Activated naive CD4-positive, alpha-beta T cell treated with anti-CD3 and anti-CD28 coated beads, Interleukin-2, amount 50 U/mL, for 16 hours (primary cell): ENCODE measurements around the gene ZNF3.
"Not testable (repeated sequence)": the region's sequence is repeated elsewhere in the genome, so short reads cannot be mapped to it uniquely, and the experiment has no call there.

Experiments
- DNase-seq: peaks from one replicate; pipeline ENCODE4 v3.0.0-alpha.2; 2020

ZNF3 gene

DNA sequence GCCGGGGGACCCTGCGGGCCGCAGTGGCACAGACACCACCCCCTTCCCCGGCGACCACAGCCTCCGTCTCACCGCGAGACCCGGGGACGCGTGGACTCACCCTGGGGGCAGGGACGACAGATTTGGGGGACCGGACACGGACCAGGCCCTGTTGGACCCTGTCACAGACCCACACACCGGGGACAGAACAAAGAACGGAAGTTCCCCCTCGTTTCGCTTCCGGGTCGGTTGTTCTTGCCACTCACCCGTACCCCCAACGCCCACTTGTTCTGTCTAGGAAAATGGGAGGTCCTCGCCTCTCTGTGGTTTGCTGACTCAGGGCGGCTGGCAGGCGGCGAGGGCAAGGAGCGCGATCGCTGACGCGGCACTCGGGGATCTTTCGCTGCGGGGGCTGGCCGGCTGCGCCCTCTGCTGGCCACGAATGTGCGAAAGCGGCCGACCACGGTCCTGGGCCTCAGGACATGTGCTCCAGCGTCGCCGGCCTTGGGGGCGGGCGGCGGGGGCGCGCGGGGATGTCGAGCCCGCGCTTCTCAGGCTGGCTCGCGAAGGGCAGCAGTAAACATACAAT lies at the start of gene ZNF3:
Gene ZNF3 (minus strand): TSS at position 189 of the 568 bp plus-strand sequence. CDS start 4,366 bp downstream, outside the sequence.
- DNase-seq, result peak; percentile 97

DNA sequence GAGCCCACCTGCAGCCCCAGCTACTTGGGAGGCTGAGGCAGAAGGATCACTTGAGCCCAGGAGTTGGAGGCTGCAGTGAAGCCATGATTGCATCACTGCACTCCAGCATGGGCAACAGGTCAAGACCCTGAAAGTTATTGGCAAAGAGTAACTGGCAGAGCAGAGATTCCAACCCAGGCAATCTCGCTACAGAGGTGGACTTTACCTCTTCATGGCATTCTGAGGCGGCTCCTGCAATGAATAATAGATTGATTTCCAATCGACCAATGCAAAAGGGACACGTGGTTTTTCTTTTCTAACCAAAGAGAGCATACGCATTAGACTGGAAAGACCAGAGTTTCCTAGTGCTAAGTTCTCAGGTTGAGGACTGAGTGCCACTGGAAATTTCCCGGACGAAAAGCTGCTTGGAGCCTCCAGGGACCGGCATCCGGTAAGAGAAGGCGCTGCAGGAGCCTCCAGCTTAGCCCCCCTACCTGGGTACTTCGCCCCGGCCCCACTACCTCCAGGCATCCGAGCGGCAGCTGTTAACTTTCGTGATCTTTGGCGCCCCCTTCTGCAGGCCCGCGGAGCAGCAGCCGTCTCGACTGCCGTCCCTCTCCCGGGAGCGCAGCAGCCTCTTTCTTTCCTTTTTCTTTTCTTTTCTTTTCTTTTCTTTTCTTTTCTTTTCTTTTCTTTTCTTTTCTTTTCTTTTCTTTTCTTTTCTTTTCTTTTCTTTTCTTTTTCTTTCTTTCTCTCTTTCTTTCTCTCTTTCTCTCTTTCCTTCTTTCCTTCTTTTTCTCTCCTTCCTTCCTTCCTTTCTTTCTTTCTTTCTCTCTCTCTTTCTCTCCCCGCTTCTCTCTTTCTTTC lies 49.3 kb upstream of the ZNF3 start:
- peak; percentile 85 for DNase-seq

DNA sequence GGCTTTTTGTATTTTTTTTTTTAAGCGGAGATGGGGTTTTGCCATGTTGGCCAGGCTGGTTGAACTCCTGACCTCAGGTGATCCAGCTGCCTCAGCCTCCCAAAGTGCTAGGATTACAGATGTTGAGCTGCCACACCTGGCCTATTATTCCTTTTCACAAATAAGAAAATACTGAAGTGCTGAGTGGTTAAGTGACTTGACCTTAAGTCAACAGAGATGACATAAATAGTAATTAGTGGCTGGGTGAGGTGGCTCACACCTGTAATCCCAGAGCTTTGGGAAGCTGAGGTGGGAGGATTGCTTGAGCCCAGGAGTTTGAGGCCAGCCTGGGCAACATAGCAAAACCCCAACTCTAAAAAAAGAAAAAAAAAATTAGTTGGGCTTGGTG lies 48.7 kb upstream of the ZNF3 start:
- DNase-seq, result not testable (repeated sequence)

DNA sequence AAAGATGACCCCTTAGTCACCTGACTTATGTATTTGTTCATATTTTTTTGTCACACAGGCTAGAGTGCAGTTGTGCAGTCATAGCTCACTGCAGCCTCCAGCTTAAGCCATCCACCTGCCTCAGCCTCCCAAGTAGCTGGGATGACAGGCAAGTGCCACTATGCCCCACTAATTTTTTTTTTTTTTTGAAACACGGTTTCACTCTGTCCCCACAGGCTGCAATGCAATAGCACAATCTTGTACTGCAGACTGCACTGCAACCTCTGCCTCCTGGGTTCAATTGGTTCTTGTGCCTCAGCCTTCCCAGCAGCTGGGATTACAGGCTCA lies 47.1 kb upstream of the ZNF3 start:
- DNase-seq, result no peak

DNA sequence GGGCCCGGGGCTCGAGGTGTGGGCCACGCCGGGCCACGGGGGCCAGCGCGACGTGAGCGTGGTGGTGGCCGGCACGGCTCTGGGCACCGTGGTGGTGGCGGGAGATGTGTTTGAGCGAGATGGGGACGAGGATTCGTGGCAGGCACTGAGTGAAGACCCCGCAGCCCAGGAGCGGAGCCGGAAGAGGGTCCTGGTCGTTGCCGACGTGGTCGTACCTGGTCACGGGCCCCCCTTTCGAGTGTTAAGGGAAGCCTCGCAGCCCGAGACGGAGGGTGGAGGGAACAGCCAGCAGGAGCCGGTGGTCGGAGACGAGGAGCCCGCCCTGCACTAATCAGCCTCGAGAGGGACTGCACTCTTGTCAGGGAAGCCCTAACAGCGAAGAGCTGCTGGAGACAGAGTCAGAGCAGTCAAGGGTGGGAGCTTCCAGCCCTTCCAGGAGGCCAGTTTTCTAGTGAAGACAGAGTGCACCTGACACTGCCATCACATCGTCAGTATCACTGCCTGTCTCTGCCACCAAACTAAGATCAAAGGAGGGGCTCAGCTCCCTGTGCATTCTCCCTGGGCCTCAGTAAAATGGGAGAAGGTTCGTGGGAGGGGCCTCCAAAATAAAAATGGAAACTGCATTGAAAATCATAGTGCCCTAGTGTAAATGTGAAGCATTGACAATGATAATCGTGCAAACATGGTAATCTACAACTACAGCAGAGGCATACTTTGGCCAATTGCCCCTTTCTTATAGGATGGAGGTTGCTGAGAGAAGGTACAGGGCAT lies 46.5 kb upstream of the ZNF3 start:
- DNase-seq, result peak; percentile 26

DNA sequence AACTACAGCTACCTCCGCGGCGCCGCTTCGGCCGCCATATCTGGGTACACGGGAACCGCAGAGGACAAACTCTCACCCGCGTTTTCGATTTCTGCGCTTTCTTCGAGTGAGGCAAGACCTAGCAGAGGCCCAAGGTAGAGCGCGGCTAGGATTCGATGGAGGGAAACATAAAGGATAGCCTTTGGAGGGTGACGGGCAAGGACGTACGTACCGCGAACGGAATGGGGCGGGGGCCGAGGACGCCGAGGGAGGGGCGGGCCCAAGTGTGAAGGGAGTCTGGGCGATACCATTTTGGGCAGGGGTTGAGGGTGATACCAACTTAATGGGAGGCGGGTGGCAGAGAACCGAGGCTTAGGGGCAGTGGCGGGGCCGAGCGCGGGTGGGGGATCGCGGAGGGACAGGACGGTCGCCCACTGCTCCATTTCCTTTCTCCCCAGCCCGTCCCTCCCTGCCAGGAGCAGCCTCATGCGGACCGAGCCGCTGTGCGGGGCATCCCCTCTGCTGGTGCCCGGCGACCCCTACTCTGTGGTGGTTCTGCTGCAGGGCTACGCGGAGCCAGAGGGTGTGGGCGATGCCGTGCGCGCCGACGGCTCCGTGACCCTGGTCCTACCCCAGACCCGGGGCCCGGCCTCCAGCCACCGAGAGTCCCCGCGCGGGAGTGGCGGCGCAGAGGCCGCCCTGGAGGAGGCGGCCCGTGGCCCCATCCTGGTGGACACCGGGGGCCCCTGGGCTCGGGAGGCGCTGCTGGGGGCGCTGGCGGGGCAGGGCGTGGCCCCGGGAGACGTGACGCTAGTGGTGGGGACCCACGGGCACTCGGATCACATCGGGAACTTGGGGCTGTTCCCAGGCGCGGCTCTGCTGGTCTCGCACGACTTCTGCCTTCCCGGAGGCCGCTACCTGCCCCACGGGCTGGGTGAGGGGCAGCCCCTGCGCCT lies 45.7 kb upstream of the ZNF3 start, which contains the start of gene MBLAC1:
Gene MBLAC1 (plus strand): TSS at position 37 of the 935 bp plus-strand sequence. CDS start 429 bp downstream, at position 466.
- DNase-seq, result peak; percentile 89

DNA sequence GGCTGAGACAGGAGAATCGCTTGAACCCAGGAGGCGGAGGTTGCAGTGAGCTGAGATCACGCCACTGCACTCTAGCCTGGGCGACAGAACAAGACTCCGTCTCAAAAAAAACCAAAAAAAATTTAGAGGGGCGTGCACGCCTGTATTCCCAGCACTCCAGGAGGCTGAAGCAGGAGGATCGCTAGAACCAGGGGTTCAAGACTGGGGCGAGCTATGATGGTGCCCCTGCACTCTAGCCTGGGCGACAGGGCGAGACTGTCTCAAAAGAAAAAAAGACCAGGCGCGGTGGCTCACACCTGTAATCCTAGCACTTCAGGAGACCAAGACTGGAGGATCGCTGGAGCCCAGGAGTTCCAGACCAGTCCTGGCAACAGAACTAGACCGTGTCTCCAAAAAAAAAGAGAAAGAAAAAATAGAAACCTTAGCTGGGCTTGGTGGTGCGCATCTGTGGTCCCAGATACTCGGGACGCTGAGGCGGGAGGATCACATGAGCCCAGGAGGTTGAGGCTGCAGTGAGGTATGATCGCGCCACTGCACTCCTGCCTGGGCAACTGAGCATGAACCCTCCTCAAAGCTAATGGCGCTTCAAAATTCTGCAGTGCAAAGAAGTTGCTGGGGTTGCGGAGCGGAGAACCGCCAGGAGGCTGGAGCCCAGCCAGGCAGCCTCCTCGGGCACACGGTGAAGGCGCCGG lies 44.9 kb upstream of the ZNF3 start:
- DNase-seq, result no peak

DNA sequence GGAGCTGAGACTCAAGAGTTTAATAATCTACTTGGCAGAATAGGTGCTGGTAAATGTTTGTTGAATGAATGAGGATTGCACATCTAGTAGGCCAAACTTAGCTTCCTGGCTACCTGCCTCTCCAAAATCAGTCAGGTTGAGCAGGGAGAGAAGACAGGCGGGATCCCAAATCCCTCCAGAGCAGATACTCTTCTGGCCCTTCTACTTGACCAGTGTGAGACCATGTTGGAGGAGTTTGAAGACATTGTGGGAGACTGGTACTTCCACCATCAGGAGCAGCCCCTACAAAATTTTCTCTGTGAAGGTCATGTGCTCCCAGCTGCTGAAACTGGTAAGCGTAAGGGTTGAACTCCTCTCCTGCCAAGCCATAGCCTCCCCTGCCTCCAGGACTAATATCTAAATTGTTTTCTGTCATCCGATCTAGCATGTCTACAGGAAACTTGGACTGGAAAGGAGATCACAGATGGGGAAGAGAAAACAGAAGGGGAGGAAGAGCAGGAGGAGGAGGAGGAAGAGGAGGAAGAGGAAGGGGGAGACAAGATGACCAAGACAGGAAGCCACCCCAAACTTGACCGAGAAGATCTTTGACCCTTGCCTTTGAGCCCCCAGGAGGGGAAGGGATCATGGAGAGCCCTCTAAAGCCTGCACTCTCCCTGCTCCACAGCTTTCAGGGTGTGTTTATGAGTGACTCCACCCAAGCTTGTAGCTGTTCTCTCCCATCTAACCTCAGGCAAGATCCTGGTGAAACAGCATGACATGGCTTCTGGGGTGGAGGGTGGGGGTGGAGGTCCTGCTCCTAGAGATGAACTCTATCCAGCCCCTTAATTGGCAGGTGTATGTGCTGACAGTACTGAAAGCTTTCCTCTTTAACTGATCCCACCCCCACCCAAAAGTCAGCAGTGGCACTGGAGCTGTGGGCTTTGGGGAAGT lies 43.0 kb upstream of the ZNF3 start:
- DNase-seq, result no peak

DNA sequence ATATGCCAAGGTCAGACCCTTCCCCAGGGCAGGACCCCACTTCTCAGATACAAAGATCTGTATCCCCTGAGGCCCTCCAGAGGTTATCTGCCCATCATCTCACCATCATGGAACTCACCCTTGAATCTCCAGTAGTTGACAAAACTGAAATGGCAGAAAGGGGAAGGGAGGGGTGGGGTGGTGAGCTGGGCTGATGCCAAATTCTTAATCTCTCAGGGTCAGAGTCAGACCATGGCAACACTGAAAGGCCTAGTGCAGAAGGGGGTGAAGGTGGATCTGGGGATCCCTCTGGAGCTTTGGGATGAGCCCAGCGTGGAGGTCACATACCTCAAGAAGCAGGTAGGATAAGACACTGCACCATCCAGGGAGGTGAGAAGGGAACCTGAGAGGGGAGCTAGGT lies 41.0 kb upstream of the ZNF3 start:
- no peak for DNase-seq

DNA sequence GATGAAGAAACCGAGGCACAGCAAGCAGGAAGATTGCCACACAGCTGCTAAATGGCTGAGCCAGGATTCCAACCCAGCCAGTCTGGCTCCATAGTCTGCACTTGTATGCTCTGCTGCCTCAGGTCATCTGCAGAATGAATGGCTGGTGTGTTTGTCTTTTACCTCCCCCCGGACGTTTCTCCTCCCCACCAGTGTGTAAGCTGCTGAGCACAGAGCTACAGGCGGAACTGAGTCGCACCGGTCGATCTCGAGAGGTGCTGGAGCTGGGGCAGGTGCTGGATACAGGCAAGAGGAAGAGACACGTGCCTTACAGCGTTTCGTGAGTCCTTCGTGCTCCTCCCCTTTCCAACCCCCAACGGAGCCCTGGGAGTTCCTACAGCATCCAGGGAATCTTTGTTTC lies 40.5 kb upstream of the ZNF3 start:
- DNase-seq, result no peak

DNA sequence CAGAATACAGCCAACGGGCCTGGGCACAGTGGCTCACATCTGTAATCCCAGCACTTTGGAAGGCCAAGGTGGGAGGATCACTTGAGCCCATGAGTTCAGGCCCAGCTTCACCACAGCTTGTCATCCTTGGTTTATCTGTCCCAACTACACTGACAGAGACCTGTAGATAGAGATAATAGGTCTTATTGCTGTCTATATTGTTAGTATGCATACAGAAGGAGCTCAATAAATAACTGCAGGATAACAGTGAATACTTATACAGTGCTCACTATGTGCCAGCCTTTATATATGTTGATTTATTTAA lies 39.2 kb upstream of the ZNF3 start:
- no peak for DNase-seq

DNA sequence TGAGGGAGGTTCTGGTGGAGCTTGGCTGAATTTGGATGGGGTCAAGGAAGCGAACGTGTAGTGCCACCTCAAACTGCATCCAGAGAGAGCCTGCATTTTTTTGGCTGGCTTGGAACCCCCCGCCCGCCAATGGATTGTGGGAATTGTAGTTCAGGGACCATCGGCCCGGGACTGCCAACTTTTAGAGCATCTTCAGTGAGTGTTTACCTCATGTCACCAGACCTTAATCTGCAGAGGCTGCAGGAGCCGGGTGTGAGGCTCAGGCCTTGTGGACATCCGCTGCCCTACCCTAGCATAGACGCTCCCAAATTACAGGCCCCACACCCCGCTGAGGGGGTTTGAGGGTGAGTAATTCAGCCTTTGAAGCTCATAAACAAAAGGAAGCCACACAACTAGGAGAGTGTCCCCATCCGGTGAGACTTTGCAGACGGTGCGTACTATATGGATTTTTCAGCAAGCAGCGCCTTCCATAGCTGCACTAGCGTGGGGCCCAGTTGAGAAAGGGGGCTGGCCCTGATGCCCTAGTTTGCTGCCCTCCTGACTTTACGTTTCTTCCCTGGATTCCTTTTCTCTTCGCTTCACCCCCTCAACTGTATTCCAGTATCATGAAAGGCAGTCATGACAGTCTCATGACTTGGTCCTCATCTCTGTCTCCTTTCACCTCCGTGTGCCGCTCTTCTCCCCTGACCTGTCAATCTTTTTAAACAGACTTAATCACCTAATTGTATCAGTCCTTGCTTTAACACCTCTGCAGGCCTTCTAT lies 38.6 kb upstream of the ZNF3 start:
- peak; percentile 73 for DNase-seq

DNA sequence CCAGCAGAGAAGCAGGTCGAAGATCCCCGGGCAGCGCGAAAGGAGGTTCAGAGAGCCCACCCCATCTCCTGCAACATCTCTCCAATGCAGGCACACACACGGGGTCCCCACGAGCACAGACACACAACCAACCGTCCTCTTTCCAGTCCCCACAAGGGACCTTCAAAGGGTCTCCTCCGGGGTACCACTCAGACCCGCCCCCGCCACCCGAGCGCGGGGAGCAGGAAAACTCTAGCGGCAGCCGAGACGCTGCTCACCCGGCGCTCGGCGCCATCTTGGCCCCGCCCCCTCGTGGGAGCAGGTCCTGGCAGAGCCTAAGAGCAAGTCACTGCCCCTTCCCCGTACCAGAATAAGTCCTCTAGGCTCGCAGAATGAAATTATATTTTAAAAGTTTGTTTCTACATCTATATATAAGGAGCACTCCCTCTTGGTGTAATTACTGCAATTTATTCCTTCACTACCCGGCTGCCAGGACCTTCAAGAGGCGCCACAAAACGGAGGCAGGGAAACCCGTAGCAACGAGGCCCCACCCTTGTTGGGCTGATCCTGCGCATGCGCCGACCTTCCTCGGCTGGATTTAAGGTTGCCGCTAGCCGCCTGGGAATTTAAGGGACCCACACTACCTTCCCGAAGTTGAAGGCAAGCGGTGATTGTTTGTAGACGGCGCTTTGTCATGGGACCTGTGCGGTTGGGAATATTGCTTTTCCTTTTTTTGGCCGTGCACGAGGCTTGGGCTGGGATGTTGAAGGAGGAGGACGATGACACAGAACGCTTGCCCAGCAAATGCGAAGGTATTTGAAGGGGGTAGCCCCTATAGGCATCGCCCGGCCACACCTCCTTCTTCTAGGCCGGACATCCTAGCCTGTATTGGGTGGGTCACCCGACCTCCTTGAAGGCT lies 37.8 kb upstream of the ZNF3 start, which contains the start of the genes CNPY4 and TAF6:
Gene CNPY4 (plus strand): TSS at position 563 of the 898 bp plus-strand sequence. CDS start 111 bp downstream, at position 674.
Gene TAF6 (minus strand): TSS at position 287 of the 898 bp plus-strand sequence. CDS start 5,149 bp downstream, outside the sequence.
- DNase-seq, result peak; percentile 94

DNA sequence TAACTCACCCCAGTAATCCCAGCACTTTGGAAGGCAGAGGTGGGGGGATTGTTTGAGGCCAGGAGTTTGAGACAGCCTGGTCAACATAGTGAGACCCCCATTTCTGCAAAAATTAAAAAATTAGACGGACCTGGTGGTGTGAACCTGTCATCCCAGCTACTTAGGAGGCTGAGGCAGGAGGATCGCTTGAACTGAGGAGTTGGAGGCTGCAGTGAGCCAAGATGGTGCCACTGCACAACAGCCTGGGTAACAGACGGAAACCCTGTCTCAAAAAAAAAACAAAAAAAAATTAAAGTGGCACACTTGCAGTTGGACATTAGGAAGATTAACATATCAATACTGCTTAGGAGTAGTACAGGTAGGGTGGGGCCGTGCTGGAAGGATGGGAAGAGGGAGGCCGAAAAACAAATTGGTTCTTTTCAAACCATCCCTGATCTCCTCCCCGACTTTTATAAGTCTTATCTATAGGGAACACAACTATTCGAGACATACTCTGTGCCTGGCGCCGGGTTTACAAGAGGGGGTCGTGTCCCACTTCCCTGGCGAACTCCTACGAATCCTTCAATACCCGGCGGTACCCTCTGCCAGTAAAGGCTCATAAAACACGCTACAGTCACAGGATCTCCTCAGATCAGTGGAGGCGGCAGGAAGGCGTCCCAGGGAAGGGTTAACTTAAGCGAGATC lies 37.0 kb upstream of the ZNF3 start:
- DNase-seq, result no peak

DNA sequence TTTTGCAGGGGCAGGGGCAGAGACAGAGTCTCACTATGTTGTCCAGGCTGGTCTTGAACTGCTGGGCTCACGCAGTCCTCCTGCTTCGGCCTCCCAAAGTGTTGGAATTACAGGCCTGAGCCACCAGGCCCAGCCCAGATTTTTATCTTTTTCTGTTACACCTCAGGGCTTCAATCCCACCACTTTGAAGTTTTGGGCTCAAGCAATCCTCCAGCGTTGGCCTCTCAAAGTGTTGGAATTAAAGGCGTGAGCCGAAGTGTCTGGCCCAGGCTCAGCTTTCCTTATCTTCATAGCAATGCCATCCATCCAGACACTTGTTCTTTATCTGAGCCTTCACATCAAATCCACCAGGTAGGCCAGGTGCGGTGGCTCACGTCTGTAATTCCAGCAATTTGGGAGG lies 33.5 kb upstream of the ZNF3 start:
- DNase-seq, result no peak

DNA sequence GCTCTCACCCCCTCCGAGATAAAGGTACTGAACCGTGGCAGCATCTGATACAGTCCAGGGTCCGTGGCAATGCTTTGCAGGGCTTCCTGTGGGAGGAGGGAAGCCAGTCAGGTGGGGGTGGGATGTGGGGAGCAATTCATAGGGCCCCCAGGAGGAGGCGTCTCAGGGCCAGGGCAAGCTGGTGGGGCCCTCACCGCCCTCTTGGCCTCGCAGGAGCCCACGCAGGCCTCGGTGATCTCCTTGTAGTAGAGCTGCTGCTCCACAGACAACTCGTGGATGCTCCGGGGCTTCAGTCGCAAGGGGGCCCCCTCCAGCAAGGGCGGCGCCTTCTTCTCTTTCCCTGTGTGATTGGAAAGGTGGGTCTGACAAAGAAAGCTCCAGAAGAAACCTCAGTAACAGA lies 30.4 kb upstream of the ZNF3 start:
- DNase-seq, result no peak

DNA sequence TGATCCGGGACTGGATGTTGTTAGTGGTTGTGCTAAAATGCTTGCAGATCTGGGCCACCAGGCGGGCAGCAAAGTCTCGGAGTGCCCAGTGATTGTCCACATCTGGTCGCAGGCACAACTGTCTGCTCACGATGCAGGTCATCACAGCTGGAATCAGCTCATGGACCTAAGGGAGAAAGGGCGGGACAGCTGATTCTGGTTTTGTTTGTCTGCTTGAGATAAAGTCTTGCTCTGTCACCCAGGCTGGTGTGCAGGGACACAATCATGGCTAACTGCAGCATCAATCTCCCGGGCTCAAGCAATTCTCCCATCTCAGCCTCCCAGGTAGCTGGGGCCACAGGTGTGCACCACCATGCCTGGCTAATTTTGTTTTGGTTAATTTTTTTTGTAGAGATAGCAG lies 29.6 kb upstream of the ZNF3 start:
- DNase-seq, result no peak

DNA sequence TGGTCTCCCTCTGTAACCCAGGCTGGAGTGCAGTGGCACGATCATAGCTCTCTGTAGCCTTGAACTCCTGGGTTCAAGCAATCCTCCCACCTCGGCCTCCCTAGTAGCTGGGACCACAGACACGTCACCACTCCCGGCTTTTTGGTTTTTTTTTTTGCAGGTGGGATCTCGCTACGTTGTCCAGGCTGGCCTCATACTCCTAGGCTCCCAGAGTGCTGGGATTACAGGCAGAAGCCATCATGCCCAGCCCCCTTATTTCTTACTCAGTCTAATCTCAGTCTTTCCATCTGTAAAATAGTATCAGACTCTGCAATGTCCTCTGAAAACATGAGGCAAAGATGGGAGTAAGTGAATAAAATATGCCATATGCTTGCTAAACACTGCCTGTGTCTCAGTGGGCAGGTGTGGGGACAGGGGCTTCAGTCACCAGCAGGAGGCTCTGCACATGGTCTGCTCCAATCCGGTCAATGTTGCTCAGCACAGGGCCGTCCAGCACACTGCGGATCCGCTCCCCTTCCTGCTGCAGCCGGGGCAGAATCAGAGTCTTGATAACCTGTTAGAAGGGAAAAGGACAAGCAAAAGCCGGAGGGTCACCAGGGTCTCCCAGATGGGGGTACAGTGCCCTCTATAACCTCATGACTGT lies 28.1 kb upstream of the ZNF3 start:
- DNase-seq, result no peak
